T-cell (primary cell): ENCODE data around the gene ZNF106. TPM values are rescaled to one million over a fixed set of nuclear protein-coding genes. Genes with fewer than 3 reads are reported as not detected.

ENCODE experiments used
- ATAC-seq, 4 experiments: fragments of 200-7000 bp in 3 of 4; fragments of 150-1000 bp in 1 of 4; cut with Tn5 transposase; replicated peaks in 1 of 4; 1 replicate in 3 of 4; 2 replicates in 1 of 4; pipeline ENCODE4 v1.10.0; 2021; ENCODE audit warnings: moderate library complexity in 3 of 4, mild to moderate bottlenecking in 2 of 4, moderate number of reproducible peaks in 1 of 4
- CTCF ChIA-PET, 2 donors: fragments of 300-600 bp; sonication (Branson Sonifier 250); formaldehyde crosslinking; loops; one replicate each; lab custom pipeline; 2022; ENCODE audit warnings: antibody characterized with exemption in 2 of 2; lab: Charles Lee
- POLR2A ChIA-PET, 2 donors: fragments of 300-600 bp; sonication (Branson Sonifier 250); formaldehyde crosslinking; loops; one replicate each; lab custom pipeline; 2022; ENCODE audit warnings: antibody characterized with exemption in 2 of 2; lab: Charles Lee
- DNase-seq, 35 experiments: peaks; one replicate each; pipeline versions ENCODE4 v3.0.0 to v3.0.0-alpha.2; 2013 to 2023
- H3K27ac ChIP-seq: one replicate; pipeline ENCODE4 v1.5.1; 2013; ENCODE audit warnings: low read length
- H3K27me3 ChIP-seq, 2 experiments: replicated peaks in 1 of 2; 1 replicate in 1 of 2; 2 replicates in 1 of 2; pipeline versions ENCODE4 v1.6.1 to v1.7.0; 2013; ENCODE audit warnings: low read length in 1 of 2, mixed read lengths in 1 of 2; ENCODE audit not compliant: control insufficient read depth in 2 of 2, insufficient read depth in 2 of 2; ENCODE audit errors: extremely low read depth in 1 of 2
- H3K36me3 ChIP-seq, 2 donors: 1 replicate in 1 of 2; 2 replicates in 1 of 2; pipeline versions ENCODE4 v1.6.1 to v1.7.0; 2013; ENCODE audit warnings: low read length in 1 of 2; ENCODE audit not compliant: control insufficient read depth in 2 of 2, insufficient read depth in 1 of 2; ENCODE audit errors: extremely low read depth in 1 of 2
- H3K4me1 ChIP-seq, 2 experiments: 1 replicate in 1 of 2; 2 replicates in 1 of 2; pipeline versions ENCODE4 v1.6.1 to v1.7.0; 2013; ENCODE audit warnings: low read length in 2 of 2, mixed read lengths in 1 of 2; ENCODE audit not compliant: insufficient read depth in 2 of 2, control insufficient read depth in 1 of 2; ENCODE audit errors: extremely low read depth in 1 of 2
- H3K4me3 ChIP-seq, 2 donors: 1 replicate in 1 of 2; 2 replicates in 1 of 2; pipeline versions ENCODE4 v1.5.1 to v1.7.0; 2013; ENCODE audit warnings: mild to moderate bottlenecking in 2 of 2, low read length in 1 of 2, moderate library complexity in 1 of 2; ENCODE audit not compliant: control insufficient read depth in 1 of 2; ENCODE audit errors: extremely low read depth in 1 of 2
- H3K9me3 ChIP-seq: 2 replicates; pipeline ENCODE4 v1.7.0; 2013
- H3K27ac Mint-ChIP-seq, 2 donors: one replicate each; pipeline ENCODE4 v1.8.0; 2020 to 2021; ENCODE audit warnings: mild to moderate bottlenecking in 2 of 2, mixed read lengths in 2 of 2
- H3K27me3 Mint-ChIP-seq, 2 donors: one replicate each; pipeline ENCODE4 v1.8.0; 2021 to 2022; ENCODE audit warnings: mixed read lengths in 2 of 2
- H3K36me3 Mint-ChIP-seq: one replicate; pipeline ENCODE4 v1.8.0; 2021; ENCODE audit warnings: mixed read lengths
- H3K4me1 Mint-ChIP-seq, 3 donors: one replicate each; pipeline ENCODE4 v1.8.0; 2020 to 2022; ENCODE audit warnings: mixed read lengths in 3 of 3, mild to moderate bottlenecking in 1 of 3
- H3K4me3 Mint-ChIP-seq, 3 donors: one replicate each; pipeline ENCODE4 v1.8.0; 2020 to 2022; ENCODE audit warnings: mild to moderate bottlenecking in 3 of 3, mixed read lengths in 3 of 3, moderate library complexity in 3 of 3
- H3K9me3 Mint-ChIP-seq, 3 donors: one replicate each; pipeline ENCODE4 v1.8.0; 2020 to 2022; ENCODE audit warnings: mixed read lengths in 3 of 3
- WGBS: methylation state at CpG from one replicate; pipeline ENCODE4 v1.1.5; 2013; ENCODE audit warnings: missing lambda C conversion rate; ENCODE audit not compliant: insufficient coverage; 5-methylcytosine and 5-hydroxymethylcytosine counted together
- total RNA-seq, 35 experiments: library from RNA in 6 of 35; stranded (reverse) in 6 of 35; fragments of 120-200 nt in 1 of 35; gene quantifications; one replicate each; pipeline versions ENCODE4 v1.2.1 to v1.2.4 and lab custom pipeline; 2013 to 2026

ZNF106 gene
- total RNA-seq, 5 donors from 2014 or later (not counting 1 experiment from before 2014, with no cell fraction given), result 33.1 to 41.1 (median 36.7) TPM

GRCh38 chr15:42363487-42363886 is 127.5 kb downstream of the ZNF106 start:
- no peaks in the 10 kb centered on the region for H3K9me3 ChIP-seq
- no peaks in the 10 kb centered on the region for H3K4me1 Mint-ChIP-seq
- no peaks in the 10 kb centered on the region for H3K36me3 ChIP-seq
- ATAC-seq (no peak), DNase-seq (no peak)
- ChIA-PET CTCF (no interaction called here), POLR2A (no interaction called here)
- H3K27ac ChIP-seq, result no peak overlapping the region
- H3K27me3 ChIP-seq, result no peaks in the 10 kb centered on the region
- H3K36me3 Mint-ChIP-seq, result peaks cover 36% of the 10 kb centered on the region
- no peak overlapping the region for H3K4me3 ChIP-seq
- no peaks in the 10 kb centered on the region for H3K9me3 Mint-ChIP-seq
- no peaks in the 10 kb centered on the region for H3K27me3 Mint-ChIP-seq
- WGBS, result no CpG with 5 or more reads among the region's 3 CpGs
- H3K27ac Mint-ChIP-seq, result no peak overlapping the region
- H3K4me3 Mint-ChIP-seq, result no peak overlapping the region
- H3K4me1 ChIP-seq, result no peaks in the 10 kb centered on the region

Other genes with a start within 250 kb of the ZNF106 start
- gene GANC, start 217.9 kb downstream of the ZNF106 start, total RNA-seq, result 10 to 100 TPM; 32.7 to 51.2 (median 45.7) TPM
- gene TMEM87A, start 217.7 kb downstream of the ZNF106 start, total RNA-seq, result 10 to 100 TPM; 44.0 to 55.4 (median 45.4) TPM
- gene CAPN3, start 131.6 kb downstream of the ZNF106 start, total RNA-seq, result 10 to 100 TPM; 13.4 to 19.8 (median 15.8) TPM
- gene SNAP23, start 4.5 kb upstream of the ZNF106 start, total RNA-seq, result 10 to 100 TPM; 51.8 to 60.7 (median 59.3) TPM
- gene LRRC57, start 57.7 kb upstream of the ZNF106 start, total RNA-seq, result 10 to 100 TPM; 13.4 to 24.6 (median 18.4) TPM
- 10 to 100 TPM; 13.1 to 21.8 (median 16.8) TPM for gene HAUS2, start 57.7 kb upstream of the ZNF106 start, total RNA-seq
- 10 to 100 TPM in 2 of 5 donors, 1 to 10 TPM in 3; 6.6 to 10.6 (median 8.8) TPM for gene STARD9, start 84.5 kb upstream of the ZNF106 start, total RNA-seq
- gene CDAN1, start 246.0 kb upstream of the ZNF106 start, total RNA-seq, result 10 to 100 TPM; 28.2 to 45.7 (median 33.3) TPM